HepG2 (cell line): ENCODE measurements around the gene NR5A2. TPM values are rescaled to one million over a fixed set of nuclear protein-coding genes. Genes with fewer than 3 reads are reported as not detected.

Experiments used
- ATAC-seq: fragments of 200-7000 bp; cut with Tn5 transposase; 3 replicates; pipeline ENCODE4 v1.9.1; 2020; ENCODE audit warnings: mild to moderate bottlenecking, moderate library complexity
- BruUV-seq: library from RNA; stranded (reverse); fragments of 400-500 nt; replicated peaks from 2 replicates; lab custom pipeline; 2021; lab: Mats Ljungman, UMichigan
- CTCF ChIA-PET: fragments of 300-600 bp; formaldehyde crosslinking; extraction: SDS; loops from one replicate; lab custom pipeline; 2021; ENCODE audit warnings: low total read pairs, inconsistent platforms, low intra/inter-chr PET ratio; lab: Yijun Ruan, JAX
- POLR2A ChIA-PET: fragments of 350-600 bp; sonication (Branson Sonifier 250); formaldehyde crosslinking; loops from one replicate; lab custom pipeline; 2020; ENCODE audit warnings: antibody characterized with exemption, inconsistent platforms; lab: Yijun Ruan, JAX
- DNase-seq: peaks from one replicate; pipeline ENCODE4 v3.0.0-alpha.2; 2015; ENCODE audit warnings: low spot score
- FAIRE-seq: peaks from 3 replicates; lab custom pipeline; 2011; peaks lifted over from hg19 to GRCh38; lab: Jason Lieb, UNC
- H2AFZ ChIP-seq: one replicate; pipeline ENCODE4 v1.6.1; 2011; ENCODE audit warnings: low read length, inconsistent platforms
- H3K27ac ChIP-seq: fragments of 300-600 bp; 3 replicates; pipeline ENCODE4 v1.8.0; 2011; ENCODE audit warnings: mixed run types, mild to moderate bottlenecking, mixed read lengths, low read length, inconsistent platforms; ENCODE audit not compliant: insufficient read depth; ENCODE audit errors: extremely low read length
- H3K27me3 ChIP-seq, 2 experiments: fragments of 200-600 bp in 1 of 2; 2 replicates in 1 of 2; 3 replicates in 1 of 2; pipeline versions ENCODE4 v1.6.0 to v1.8.0; 2011; ENCODE audit warnings: low read length in 2 of 2, mild to moderate bottlenecking in 2 of 2, moderate library complexity in 2 of 2, inconsistent platforms in 1 of 2; ENCODE audit not compliant: insufficient read depth in 2 of 2, control insufficient read depth in 1 of 2
- H3K36me3 ChIP-seq, 2 experiments: fragments of 200-600 bp in 1 of 2; replicated peaks in 1 of 2; 2 replicates in 1 of 2; 3 replicates in 1 of 2; pipeline versions ENCODE4 v1.5.1 to v1.8.0; 2011; ENCODE audit warnings: low read length in 2 of 2, inconsistent platforms in 1 of 2; ENCODE audit not compliant: insufficient read depth in 2 of 2, control insufficient read depth in 1 of 2
- H3K4me1 ChIP-seq: 2 replicates; pipeline ENCODE4 v1.5.1; 2012; ENCODE audit warnings: low read length, inconsistent platforms; ENCODE audit not compliant: insufficient read depth
- H3K4me2 ChIP-seq: 2 replicates; pipeline ENCODE4 v1.6.0; 2011; ENCODE audit warnings: low read depth, low read length, inconsistent platforms
- H3K4me3 ChIP-seq, 3 experiments: fragments of 200-600 bp in 1 of 3; sonication (generic), shearing (Covaris generic) in 1 of 3; replicated peaks in 1 of 3; 2 replicates each; pipeline ENCODE4 v1.5.1; 2011 to 2016; ENCODE audit warnings: low read length in 3 of 3, inconsistent platforms in 2 of 3, low read depth in 2 of 3, mild to moderate bottlenecking in 2 of 3, control low read depth in 1 of 3, mixed read lengths in 1 of 3; ENCODE audit not compliant: insufficient read depth in 1 of 3
- H3K79me2 ChIP-seq: one replicate; pipeline ENCODE4 v1.6.1; 2011; ENCODE audit warnings: low read length, inconsistent platforms; ENCODE audit not compliant: insufficient read depth
- H3K9ac ChIP-seq: 2 replicates; pipeline ENCODE4 v1.6.0; 2011; ENCODE audit warnings: mild to moderate bottlenecking, low read depth, low read length, inconsistent platforms; ENCODE audit not compliant: insufficient read depth
- H3K9me3 ChIP-seq: 2 replicates; pipeline ENCODE4 v1.5.1; 2012; ENCODE audit warnings: mild to moderate bottlenecking, low read length
- H4K20me1 ChIP-seq: 2 replicates; pipeline ENCODE4 v1.6.0; 2011; ENCODE audit warnings: inconsistent platforms, mild to moderate bottlenecking, low read length, moderate library complexity; ENCODE audit not compliant: insufficient read depth
- AGO1 ChIP-seq: fragments of 200-400 bp; formaldehyde crosslinking; IDR thresholded peaks from 2 replicates; pipeline ENCODE4 v1.6.1; 2017; ENCODE audit warnings: mild to moderate bottlenecking, low read depth, low read length, moderate library complexity; ENCODE audit not compliant: poor library complexity, severe bottlenecking
- CEBPB ChIP-seq: IDR thresholded peaks from 2 replicates; pipeline ENCODE4 v1.6.1; 2011; ENCODE audit warnings: low read depth, low read length, improper control_type of control experiment, borderline replicate concordance
- CEBPG ChIP-seq: IDR thresholded peaks from 2 replicates; pipeline ENCODE4 v1.6.1; 2016
- DBP ChIP-seq: sonication (generic); formaldehyde crosslinking; IDR thresholded peaks from 2 replicates; pipeline ENCODE4 v1.4.0; 2020; ENCODE audit warnings: missing genetic modification reagents; ENCODE audit errors: not compliant biosample characterization
- DDIT3 ChIP-seq: sonication (generic); formaldehyde crosslinking; IDR thresholded peaks from 2 replicates; pipeline ENCODE4 v1.4.0; 2020; ENCODE audit warnings: mild to moderate bottlenecking, missing genetic modification reagents
- GLI4 ChIP-seq: sonication (generic); formaldehyde crosslinking; IDR thresholded peaks from 2 replicates; pipeline ENCODE4 v1.5.1; 2020; ENCODE audit warnings: missing genetic modification reagents, mild to moderate bottlenecking, moderate library complexity, borderline replicate concordance
- HNRNPUL1 ChIP-seq: fragments of 200-400 bp; formaldehyde crosslinking; IDR thresholded peaks from 2 replicates; pipeline ENCODE4 v1.6.1; 2017; ENCODE audit warnings: low read depth, mild to moderate bottlenecking, low read length, moderate library complexity
- TEAD3 ChIP-seq: optimal IDR thresholded peaks from 2 replicates; pipeline ENCODE3; 2016; ENCODE audit warnings: borderline replicate concordance
- ZBED4 ChIP-seq: sonication (generic); formaldehyde crosslinking; IDR thresholded peaks from 2 replicates; pipeline ENCODE4 v1.4.0; 2020; ENCODE audit warnings: missing genetic modification reagents, borderline replicate concordance
- ZNF18 ChIP-seq: sonication (generic); formaldehyde crosslinking; IDR thresholded peaks from 2 replicates; pipeline ENCODE4 v1.8.0; 2022; ENCODE audit warnings: mild to moderate bottlenecking, missing genetic modification reagents; ENCODE audit not compliant: insufficient replicate concordance
- ZNF329 ChIP-seq: sonication (generic); formaldehyde crosslinking; IDR thresholded peaks from 2 replicates; pipeline ENCODE4 v1.9.0; 2021; ENCODE audit warnings: low read depth, mild to moderate bottlenecking, missing genetic modification reagents
- ZNF598 ChIP-seq: sonication (generic); formaldehyde crosslinking; IDR thresholded peaks from 2 replicates; pipeline ENCODE4 v1.5.1; 2020; ENCODE audit warnings: mild to moderate bottlenecking, missing genetic modification reagents, borderline replicate concordance
- WGBS: methylation state at CpG from one replicate; pipeline ENCODE4 v1.1.6; 2017; ENCODE audit warnings: low lambda C conversion rate; 5-methylcytosine and 5-hydroxymethylcytosine counted together
- in situ Hi-C: cut with HindIII; loops from 2 replicates; pipeline ENCODE4 v1.10.0; 2017; ENCODE audit warnings: low pct_unique_long_range_greater_than_20kb; ENCODE audit not compliant: extremely low pct_ligation_motif_present
- intact Hi-C: fragments of 100-400 bp; cut with micrococcal nuclease; formaldehyde crosslinking; loops from one replicate; pipeline ENCODE4 v1.10.0; 2022; ENCODE audit not compliant: unreplicated experiment
- polyA plus RNA-seq, 8 experiments: library from polyadenylated mRNA; depleted of rRNA in 3 of 8; stranded (reverse) in 7 of 8; unstranded in 1 of 8; fragments of >200 nt; fragmentation: Illumina TruSeq in 4 of 8; extraction: Trizol in 4 of 8; gene quantifications; 2 replicates each; pipeline versions ENCODE4 v1.2.1 to v1.2.3, GENCODE V29; 2011 to 2016; ENCODE audit warnings: low read depth in 4 of 8, missing spikeins in 1 of 8, mixed read lengths in 1 of 8; ENCODE audit not compliant: insufficient read depth in 1 of 8
- total RNA-seq, 5 experiments: library from RNA; depleted of rRNA; stranded (reverse); fragments of >200 nt; fragmentation: Illumina TruSeq; extraction: Trizol; gene quantifications; 2 replicates each; pipeline ENCODE4 v1.2.3, GENCODE V29; 2016; ENCODE audit warnings: low read depth in 1 of 5

The NR5A2 gene
- total and polyA plus RNA-seq, 2 of the 13 experiments (the other 11 are each of a cell fraction or from before 2014, with no cell fraction given) = 0.24 to 2.8 TPM

GRCh38 chr1:200058341-200058740 lies 30.8 kb downstream of the NR5A2 start:
- no peaks in the 10 kb centered on the region for H3K36me3 ChIP-seq
- ATAC-seq (no peak), DNase-seq (no peak), FAIRE-seq (no peak)
- H3K4me2 ChIP-seq = no peak overlapping the region
- no peaks in the 10 kb centered on the region for H3K4me1 ChIP-seq
- H3K4me3 ChIP-seq = no peak overlapping the region
- no peaks in the 10 kb centered on the region for H3K27me3 ChIP-seq
- intact Hi-C loops = no loop called here
- ChIA-PET POLR2A (no interaction called here), CTCF (no interaction called here)
- BruUV-seq = no TSS peak
- H3K9ac ChIP-seq = no peak overlapping the region
- 74% methylated on average over 15 of the region's 15 CpGs for WGBS
- no peak overlapping the region for H3K27ac ChIP-seq
- H2AFZ ChIP-seq = no peak overlapping the region
- no peaks in the 10 kb centered on the region for H4K20me1 ChIP-seq
- TF ChIP-seq CEBPG (peak; percentile 45; the same call in 1 of the 2 replicates), CEBPB (peak; percentile 78), AGO1 (no peak), TEAD3 (peak; percentile 18)
- no peaks in the 10 kb centered on the region for H3K9me3 ChIP-seq
- in situ Hi-C loops = no loop called here
- H3K79me2 ChIP-seq = no peaks in the 10 kb centered on the region

- no peaks in the 10 kb centered on the region for H4K20me1 ChIP-seq
- H3K79me2 ChIP-seq = no peaks in the 10 kb centered on the region
- CTCF ChIA-PET = no interaction called here
- DNase-seq (no peak), FAIRE-seq (no peak), ATAC-seq (no peak)
- H3K9me3 ChIP-seq = no peaks in the 10 kb centered on the region
- POLR2A ChIA-PET = no interaction called here
- H3K4me2 ChIP-seq = no peak overlapping the region
- intact Hi-C loops (no loop called here), in situ Hi-C loops (no loop called here)
- H3K4me3 ChIP-seq = no peak overlapping the region
- H3K27ac ChIP-seq = no peak overlapping the region
- H3K9ac ChIP-seq = no peak overlapping the region
- WGBS = 66% methylated on average over 2 of the region's 2 CpGs
- BruUV-seq = no TSS peak
- no peaks in the 10 kb centered on the region for H3K36me3 ChIP-seq
- no peak overlapping the region for H2AFZ ChIP-seq
- no peaks in the 10 kb centered on the region for H3K27me3 ChIP-seq
- no peaks in the 10 kb centered on the region for H3K4me1 ChIP-seq
- no peak for TF ChIP-seq GLI4 (CRISPR knock-in tag)
- no peak for TF ChIP-seq ZNF329 (CRISPR knock-in tag)
- no peak for TF ChIP-seq ZNF18 (CRISPR knock-in tag)
- no peak for TF ChIP-seq DBP (CRISPR knock-in tag)
- no peak for TF ChIP-seq DDIT3 (CRISPR knock-in tag)
- TF ChIP-seq ZNF598 (CRISPR knock-in tag) = no peak
- no peak for TF ChIP-seq ZBED4 (CRISPR knock-in tag)
- TF ChIP-seq HNRNPUL1 = no peak
Observed at GRCh38 chr1:200062143-200062542, 34.6 kb downstream of the NR5A2 start.
